HCT116 (cell line): ENCODE results near the gene RND2. TPM values are rescaled to one million over a fixed set of nuclear protein-coding genes. Genes with fewer than 3 reads are reported as not detected.

Source experiments
- ATAC-seq: fragments of 200-7000 bp; cut with Tn5 transposase; 2 replicates; pipeline ENCODE4 v1.9.1; 2020; ENCODE audit warnings: mild to moderate bottlenecking, moderate library complexity
- BruUV-seq: library from RNA; stranded (reverse); fragments of 400-500 nt; replicated peaks from 2 replicates; lab custom pipeline; 2021; lab: Mats Ljungman, UMichigan
- CTCF ChIA-PET: fragments of 300-600 bp; sonication (Branson Sonifier 250); formaldehyde crosslinking; loops from one replicate; lab custom pipeline; 2021; ENCODE audit warnings: antibody characterized with exemption; lab: Charles Lee
- POLR2A ChIA-PET: fragments of 300-600, 350-600 bp; sonication (Branson Sonifier 250); formaldehyde crosslinking; loops from one replicate; lab custom pipeline; 2021; ENCODE audit warnings: antibody characterized with exemption; lab: Charles Lee
- RAD21 ChIA-PET, 2 experiments: fragments of 300-600 bp; sonication (Branson Sonifier 250); formaldehyde crosslinking; loops; one replicate each; lab custom pipeline; 2023; ENCODE audit warnings: low total read pairs in 2 of 2; ENCODE audit not compliant: uncharacterized antibody in 2 of 2, unreplicated experiment in 2 of 2, low non-redundant PET in 1 of 2; lab: Charles Lee
- DNase-seq: peaks from one replicate; pipeline ENCODE4 v3.0.0-alpha.2; 2010; ENCODE audit warnings: low read depth, low spot score
- H2AFZ ChIP-seq: fragments of 200-600 bp; shearing (Covaris generic), sonication (generic); 2 replicates; pipeline ENCODE4 v1.6.1; 2017; ENCODE audit warnings: low read depth, mixed run types, mixed read lengths, antibody characterized with exemption, low read length; ENCODE audit not compliant: poor library complexity, severe bottlenecking
- H3K27ac ChIP-seq: 2 replicates; pipeline ENCODE4 v1.5.1; 2012; ENCODE audit warnings: low read depth, low read length
- H3K27me3 ChIP-seq: fragments of 200-600 bp; sonication (generic); 2 replicates; pipeline ENCODE4 v1.6.1; 2016; ENCODE audit warnings: mixed run types, low read length, mixed read lengths; ENCODE audit not compliant: insufficient read depth
- H3K36me3 ChIP-seq, 2 experiments: fragments of 200-500 bp in 1 of 2; fragments of 200-600 bp in 1 of 2; sonication (Bioruptor generic) in 1 of 2; sonication (generic) in 1 of 2; 2 replicates each; pipeline versions ENCODE4 v1.5.1 to v1.6.1; 2014 to 2016; ENCODE audit warnings: low read length in 2 of 2, inconsistent platforms in 1 of 2, mixed read lengths in 1 of 2, mixed run types in 1 of 2; ENCODE audit not compliant: insufficient read depth in 2 of 2, control insufficient read depth in 1 of 2
- H3K4me1 ChIP-seq, 2 experiments: fragments of 200-600 bp in 1 of 2; sonication (generic) in 1 of 2; 2 replicates each; pipeline versions ENCODE4 v1.5.1 to v1.6.1; 2012 to 2017; ENCODE audit warnings: low read length in 2 of 2, inconsistent platforms in 1 of 2, mild to moderate bottlenecking in 1 of 2, mixed read lengths in 1 of 2, mixed run types in 1 of 2, moderate library complexity in 1 of 2; ENCODE audit not compliant: insufficient read depth in 2 of 2, control insufficient read depth in 1 of 2
- H3K4me2 ChIP-seq: fragments of 200-600 bp; sonication (generic); 2 replicates; pipeline ENCODE4 v1.6.1; 2017; ENCODE audit warnings: mixed run types, low read length, mixed read lengths
- H3K4me3 ChIP-seq, 2 experiments: fragments of 200-600 bp in 1 of 2; sonication (generic) in 1 of 2; replicated peaks in 1 of 2; 2 replicates each; pipeline ENCODE4 v1.5.1; 2011 to 2016; ENCODE audit warnings: low read length in 2 of 2, control low read depth in 1 of 2, low read depth in 1 of 2, mild to moderate bottlenecking in 1 of 2, mixed read lengths in 1 of 2, mixed run types in 1 of 2
- H3K79me2 ChIP-seq: fragments of 200-600 bp; sonication (generic); 2 replicates; pipeline ENCODE4 v1.6.1; 2017; ENCODE audit warnings: mild to moderate bottlenecking, mixed run types, low read length, moderate library complexity, mixed read lengths; ENCODE audit not compliant: insufficient read depth
- H3K9ac ChIP-seq: fragments of 200-600 bp; sonication (generic); 2 replicates; pipeline ENCODE4 v1.6.1; 2016; ENCODE audit warnings: low read length, mixed read lengths
- H3K9me2 ChIP-seq: fragments of 200-600 bp; sonication (generic), shearing (Covaris generic); 2 replicates; pipeline ENCODE4 v1.6.1; 2017; ENCODE audit warnings: mixed run types, mild to moderate bottlenecking, moderate library complexity; ENCODE audit not compliant: insufficient read depth
- H3K9me3 ChIP-seq, 2 experiments: fragments of 200-500 bp in 1 of 2; fragments of 200-600 bp in 1 of 2; sonication (Bioruptor generic) in 1 of 2; sonication (generic) in 1 of 2; 2 replicates each; pipeline ENCODE4 v1.6.1; 2014 to 2017; ENCODE audit warnings: low read length in 2 of 2, mixed read lengths in 2 of 2, inconsistent platforms in 1 of 2, low read depth in 1 of 2, mild to moderate bottlenecking in 1 of 2, mixed run types in 1 of 2, moderate library complexity in 1 of 2; ENCODE audit not compliant: control insufficient read depth in 1 of 2, insufficient read depth in 1 of 2
- H4K20me1 ChIP-seq: fragments of 200-600 bp; sonication (generic), shearing (Covaris generic); 2 replicates; pipeline ENCODE4 v1.6.1; 2017; ENCODE audit warnings: mixed run types, mild to moderate bottlenecking, moderate library complexity; ENCODE audit not compliant: insufficient read depth
- ATF3 ChIP-seq: IDR thresholded peaks from 2 replicates; pipeline ENCODE4 v1.6.1; 2012
- CEBPB ChIP-seq: IDR thresholded peaks from 2 replicates; pipeline ENCODE4 v1.6.1; 2012; ENCODE audit warnings: low read depth
- CTCF ChIP-seq, 3 experiments: fragments of 200-600 bp in 1 of 3; sonication (generic) in 1 of 3; IDR thresholded peaks in 2 of 3; conservative IDR thresholded peaks in 1 of 3; 2 replicates each; pipeline ENCODE4 v1.5.1; 2012 to 2017; ENCODE audit warnings: low read depth in 2 of 3, low read length in 2 of 3, antibody characterized with exemption in 1 of 3, borderline replicate concordance in 1 of 3, control low read depth in 1 of 3, mild to moderate bottlenecking in 1 of 3, mixed read lengths in 1 of 3, mixed run types in 1 of 3, moderate library complexity in 1 of 3; ENCODE audit not compliant: insufficient read depth in 1 of 3
- EGR1 ChIP-seq: IDR thresholded peaks from 2 replicates; pipeline ENCODE4 v1.6.1; 2012; ENCODE audit warnings: low read depth
- ELF1 ChIP-seq: IDR thresholded peaks from 2 replicates; pipeline ENCODE4 v1.6.1; 2012; ENCODE audit warnings: low read depth, borderline replicate concordance
- EZH2 ChIP-seq: fragments of 200-600 bp; sonication (generic); IDR thresholded peaks from 2 replicates; pipeline ENCODE4 v1.6.1; 2017; ENCODE audit warnings: antibody characterized with exemption, mixed run types
- FOSL1 ChIP-seq: IDR thresholded peaks from 2 replicates; pipeline ENCODE4 v1.6.1; 2012; ENCODE audit warnings: low read depth
- JUND ChIP-seq: IDR thresholded peaks from 2 replicates; pipeline ENCODE4 v1.6.1; 2012
- MAX ChIP-seq: IDR thresholded peaks from 2 replicates; pipeline ENCODE4 v1.6.1; 2012
- POLR2A ChIP-seq: IDR thresholded peaks from 2 replicates; pipeline ENCODE4 v1.7.0; 2011; ENCODE audit warnings: borderline replicate concordance; ENCODE audit not compliant: insufficient read depth, insufficient read length; ENCODE audit errors: extremely low read depth
- RAD21 ChIP-seq: IDR thresholded peaks from 2 replicates; pipeline ENCODE4 v1.6.1; 2012; ENCODE audit warnings: low read depth, mild to moderate bottlenecking
- REST ChIP-seq: IDR thresholded peaks from 2 replicates; pipeline ENCODE4 v1.6.1; 2012; ENCODE audit warnings: low read depth
- SP1 ChIP-seq: IDR thresholded peaks from 2 replicates; pipeline ENCODE4 v1.6.1; 2012; ENCODE audit warnings: low read depth
- SRF ChIP-seq: IDR thresholded peaks from 2 replicates; pipeline ENCODE4 v1.6.1; 2012; ENCODE audit warnings: low read depth
- YY1 ChIP-seq: IDR thresholded peaks from 2 replicates; pipeline ENCODE4 v1.6.1; 2011; ENCODE audit warnings: low read length, low read depth, moderate library complexity, mild to moderate bottlenecking; ENCODE audit not compliant: insufficient replicate concordance; ENCODE audit errors: extremely low read depth
- ZFX ChIP-seq: fragments of 450-650 bp; IDR thresholded peaks from 2 replicates; pipeline ENCODE4 v1.6.1; 2017
- ZNF274 ChIP-seq: fragments of 200-500 bp; sonication (Bioruptor generic); IDR thresholded peaks from 2 replicates; pipeline ENCODE4 v1.6.1; 2014; ENCODE audit warnings: mild to moderate bottlenecking, low read depth, low read length, inconsistent platforms
- intact Hi-C: fragments of 100-400 bp; cut with micrococcal nuclease; formaldehyde crosslinking; loops from 2 replicates; pipeline ENCODE4 v1.10.0; 2022
- total RNA-seq: library from RNA; stranded (reverse); gene quantifications from one replicate; pipeline ENCODE4 v1.2.1, GENCODE V29; 2021; ENCODE audit not compliant: unreplicated experiment

The RND2 gene
- total RNA-seq, 1 experiment from 2014 or later = 0.66 TPM

- DNase-seq (peak; percentile 100), ATAC-seq (peak; percentile 90)
- Histone ChIP-seq H3K9ac (peak within 1 kb of the TSS; percentile 99), H3K4me3 (peak within 1 kb of the TSS; percentile 97 to 99), H3K79me2 (peaks cover 41% of the 10 kb centered on the region), H3K9me3 (no peaks in the 10 kb centered on the region), H3K27me3 (no peaks in the 10 kb centered on the region), H3K27ac (peak within 1 kb of the TSS; percentile 92), H4K20me1 (no peaks in the 10 kb centered on the region), H3K9me2 (no peaks in the 10 kb centered on the region), H3K36me3 (peaks cover 14 to 32% of the 10 kb centered on the region in 2 experiments), H2AFZ (peak within 1 kb of the TSS; percentile 65), H3K4me1 (peaks cover 13 to 48% of the 10 kb centered on the region in 2 experiments), H3K4me2 (peak within 1 kb of the TSS; percentile 98)
- BruUV-seq = TSS peak; percentile 76
- ChIA-PET POLR2A (interaction anchor here (0.6 to 2.4 kb wide), 26 partner anchors 9 to 484 kb away, joined by 3 to 38 read pairs (median 4); partner anchors contain the start of genes BECN1, BRCA1, IFI35 and NBR1), CTCF (interaction anchor here (0.9 to 1.7 kb wide), 10 partner anchors 8 to 486 kb away, joined by 3 to 12 read pairs (median 4); partner anchors contain the start of genes DHX8, IFI35, PSMC3IP and PTGES3L), RAD21 (interaction anchor here (0.9 to 1.4 kb wide), 4 partner anchors 26 to 69 kb away, joined by 3 to 5 read pairs (median 4); partner anchors contain the start of gene AARSD1 (in 1 of the 2))
- intact Hi-C loops = loop anchor here (1.0 kb wide), 1 partner anchor 155 kb away; no protein-coding TSS in a partner anchor
- no peak for TF ChIP-seq REST
- TF ChIP-seq EGR1 = peak; percentile 53
- peak; percentile 77 to 96 (median 79) for TF ChIP-seq CTCF (IDR thresholded peaks at IDR 0.05 in 2 of 3, conservative IDR thresholded peaks at IDR 0.05 in 1 of 3; ENCODE audit: borderline replicate concordance in 1 of 3, insufficient read depth in 1 of 3, low read depth in 2 of 3, low read length in 2 of 3)
- TF ChIP-seq SP1 = peak; percentile 95
- peak; percentile 94 for TF ChIP-seq MAX
- TF ChIP-seq ZNF274 = no peak
- peak; percentile 61 for TF ChIP-seq JUND
- TF ChIP-seq ELF1 = peak; percentile 97; the same call in 1 of the 2 replicates
- peak; percentile 34; the same call in 1 of the 2 replicates for TF ChIP-seq CEBPB
- TF ChIP-seq SRF = peak; percentile 74
- TF ChIP-seq ZFX = peak; percentile 95; the same call in 1 of the 2 replicates
- TF ChIP-seq EZH2 = no peak
- peak; percentile 41; the same call in 1 of the 2 replicates for TF ChIP-seq FOSL1
- no peak for TF ChIP-seq ATF3
- TF ChIP-seq RAD21 = peak; percentile 84
- TF ChIP-seq YY1 = peak; percentile 78
- peak; percentile 78 for TF ChIP-seq POLR2A
Measured at GRCh38 chr17:42997984-42998938, 26.8 kb upstream of the RND2 start, which contains the start of gene RPL27. Gene RPL27, plus strand, starts transcription at chr17:42998419. Its CDS starts 332 bp downstream, at chr17:42998751.
